ENCODE data around the gene LIM2.
"Not testable (repeated sequence)": the region's sequence is repeated elsewhere in the genome, so short reads cannot be mapped to it uniquely, and the experiment has no call there.

The LIM2 gene
- long read RNA-seq, donor 1 = 0 reads
- long read RNA-seq, donor 2 = 0 reads
- long read RNA-seq, donor 3 = 0 reads
- long read RNA-seq, donor 4, partial matches to known transcripts = 0 of 1 reads
- long read RNA-seq, donor 4, other reads (novel, unspliced or antisense) = 0 of 1 reads
- long read RNA-seq, donor 5 = 0 reads
- long read RNA-seq, donor 6 = 0 reads
- long read RNA-seq, donor 7 = 0 reads
- long read RNA-seq, donor 8, partial matches to known transcripts = 0 of 1 reads
- long read RNA-seq, donor 8, other reads (novel, unspliced or antisense) = 0 of 1 reads

DNA sequence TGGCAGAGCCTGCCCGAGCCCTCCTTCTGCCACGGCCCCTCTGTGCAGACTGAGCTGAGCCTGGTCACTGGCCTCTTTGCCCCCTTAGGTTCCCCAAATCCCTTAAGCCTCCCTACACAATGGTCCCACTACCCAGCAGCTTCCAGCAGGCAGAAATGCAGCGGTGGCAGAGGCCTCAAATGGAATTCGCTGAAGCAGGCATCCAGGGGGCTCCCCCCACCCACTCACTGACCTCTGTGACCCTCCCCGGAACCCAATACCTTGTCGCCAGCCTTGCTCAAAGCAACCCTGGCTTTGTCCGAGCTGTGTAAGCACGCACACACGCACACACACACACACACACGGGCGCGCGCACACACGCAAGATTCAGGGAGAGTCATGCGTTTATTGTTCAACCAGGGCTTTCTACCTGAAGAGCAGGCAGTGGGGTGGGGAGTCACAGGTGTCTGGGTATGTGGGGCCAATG lies at the start of gene LIM2:
Gene LIM2, minus strand, starts transcription at position 51 of the 466 bp plus-strand sequence. CDS start 531 bp downstream, outside the sequence.
- DNase-seq = no peak

- no peak for DNase-seq
Measured at GRCh38 chr19:51434456-51434855, 46.7 kb upstream of the LIM2 start.

DNA sequence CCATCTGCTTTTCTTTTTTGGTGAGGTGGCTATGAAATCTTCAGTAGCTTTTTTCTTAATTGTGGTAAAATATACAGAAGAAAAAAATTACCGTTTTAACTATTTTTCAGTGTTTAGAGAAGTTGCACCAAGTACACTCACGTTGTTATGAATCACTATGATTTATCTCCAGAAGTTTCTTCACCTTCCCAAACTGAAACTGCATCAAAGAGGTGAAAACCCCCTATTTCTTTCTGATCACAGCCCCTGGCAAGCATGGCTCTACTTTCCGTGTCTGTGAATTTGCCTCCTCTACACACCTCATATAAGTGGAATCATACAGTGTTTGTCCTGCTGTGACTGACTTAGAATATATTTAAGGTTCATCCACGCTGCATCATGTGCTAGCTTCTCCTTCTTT lies 45.3 kb upstream of the LIM2 start:
- DNase-seq = no peak

- no peak for DNase-seq
Measured at GRCh38 chr19:51431124-51431523, 43.4 kb upstream of the LIM2 start.

- DNase-seq = no peak
Measured at GRCh38 chr19:51430221-51430620, 42.4 kb upstream of the LIM2 start.

GRCh38 chr19:51427201-51427600 lies 39.4 kb upstream of the LIM2 start:
- no peak for DNase-seq

GRCh38 chr19:51422053-51422448 lies 34.3 kb upstream of the LIM2 start:
- DNase-seq = peak; percentile 58

GRCh38 chr19:51421229-51422052 lies 33.7 kb upstream of the LIM2 start:
- no peak for DNase-seq

GRCh38 chr19:51420511-51420910 lies 32.7 kb upstream of the LIM2 start:
- DNase-seq = not testable (repeated sequence)

GRCh38 chr19:51418707-51419106 lies 30.9 kb upstream of the LIM2 start:
- DNase-seq = no peak

GRCh38 chr19:51417810-51418157 lies 30.0 kb upstream of the LIM2 start:
- DNase-seq = no peak

DNA sequence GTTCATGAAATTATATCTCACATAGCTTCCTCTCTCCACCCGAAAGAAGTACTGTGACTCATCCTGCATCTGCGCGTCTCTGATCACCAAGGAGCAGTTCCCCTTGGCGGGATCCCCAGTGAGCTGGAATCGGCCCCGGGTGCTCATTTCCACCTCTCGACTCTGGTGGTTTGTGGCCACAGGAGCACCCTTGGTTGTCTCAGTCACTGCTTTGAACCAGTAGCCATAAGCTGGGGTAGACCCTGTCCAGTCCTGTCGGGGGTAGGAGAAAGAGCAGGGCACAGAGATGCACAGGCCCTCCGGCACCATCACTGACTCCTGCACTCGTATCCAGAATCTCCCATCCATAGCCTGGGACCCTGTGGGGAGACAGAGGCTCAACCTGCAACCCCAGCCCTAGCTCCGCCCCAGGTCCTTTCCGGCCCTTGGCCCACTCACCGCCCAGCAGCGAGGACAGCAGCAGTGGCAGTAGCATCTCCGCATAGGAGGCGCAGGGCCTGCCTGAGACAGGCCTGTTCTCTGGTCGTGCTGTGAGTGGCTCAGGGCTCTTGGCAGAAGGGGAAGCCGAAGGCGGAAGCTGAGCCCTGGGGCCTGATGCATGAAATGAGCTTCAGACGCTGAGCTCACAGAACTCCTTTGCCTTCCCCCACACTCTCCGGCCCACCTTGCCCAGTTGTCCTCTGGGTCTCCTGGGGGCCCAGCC lies 29.5 kb upstream of the LIM2 start, which contains the start of gene SIGLEC10:
Gene SIGLEC10, minus strand, starts transcription at position 536 of the 703 bp plus-strand sequence. Its CDS starts 61 bp downstream, at position 475.
- DNase-seq = no peak

DNA sequence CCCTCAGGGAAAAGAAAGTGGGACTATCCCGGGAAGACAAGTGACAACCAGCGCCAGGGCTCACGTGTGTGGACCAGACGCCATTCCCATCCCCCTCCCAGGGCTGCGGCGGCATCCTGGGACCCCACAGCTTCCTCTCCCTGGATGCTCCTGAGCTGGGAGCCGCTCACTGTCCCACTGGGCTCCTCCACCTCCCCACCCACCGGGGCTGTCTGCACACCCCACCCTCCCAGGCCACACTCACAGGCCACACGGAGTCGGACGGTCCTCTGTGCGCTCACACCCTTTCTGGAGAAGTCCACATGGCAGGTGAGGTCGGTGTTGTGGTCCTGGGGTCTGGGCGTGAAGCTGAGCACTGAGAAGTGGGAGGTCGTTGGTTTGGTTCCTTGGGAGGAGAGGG lies 28.6 kb upstream of the LIM2 start:
- not testable (repeated sequence) for DNase-seq

GRCh38 chr19:51415187-51415586 lies 27.4 kb upstream of the LIM2 start:
- DNase-seq = no peak

DNA sequence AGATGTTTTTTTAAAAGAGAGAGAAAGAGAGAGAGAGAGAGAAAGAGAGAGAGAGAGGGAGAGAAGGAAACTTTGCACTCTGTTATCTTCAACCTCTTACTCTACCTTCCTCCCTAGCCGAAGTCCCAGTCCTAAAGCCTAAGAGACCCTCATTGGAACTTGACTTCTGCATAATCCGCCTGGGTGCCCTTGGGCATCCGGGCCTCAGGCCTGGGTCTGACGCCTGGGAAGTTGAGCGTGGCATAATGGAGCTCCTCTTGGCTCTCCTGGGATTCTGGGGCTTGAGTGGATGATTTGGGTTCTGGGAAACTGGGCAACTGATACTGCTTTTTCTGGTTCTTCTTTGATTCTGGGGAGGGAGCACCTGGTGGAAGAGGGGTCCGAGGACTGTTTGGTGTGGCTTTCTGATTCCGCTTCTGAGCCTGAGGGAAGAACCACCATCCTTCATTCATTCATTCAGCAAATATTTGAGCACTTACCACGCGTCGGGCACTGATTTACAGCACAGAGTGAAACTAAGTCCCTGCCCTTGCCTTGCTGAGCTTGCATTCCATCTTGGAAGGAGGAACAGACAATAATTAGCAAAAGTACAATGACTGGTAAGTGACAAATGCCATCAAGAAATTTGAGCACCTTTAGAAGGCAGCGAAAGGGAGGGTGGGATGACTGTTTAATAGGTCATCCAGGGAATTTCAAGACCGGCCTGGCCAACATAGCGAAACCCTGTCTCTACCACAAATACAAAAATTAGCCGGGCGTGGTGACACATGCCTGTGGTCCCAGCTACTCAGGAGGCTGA lies 23.4 kb upstream of the LIM2 start:
- DNase-seq = no peak

DNA sequence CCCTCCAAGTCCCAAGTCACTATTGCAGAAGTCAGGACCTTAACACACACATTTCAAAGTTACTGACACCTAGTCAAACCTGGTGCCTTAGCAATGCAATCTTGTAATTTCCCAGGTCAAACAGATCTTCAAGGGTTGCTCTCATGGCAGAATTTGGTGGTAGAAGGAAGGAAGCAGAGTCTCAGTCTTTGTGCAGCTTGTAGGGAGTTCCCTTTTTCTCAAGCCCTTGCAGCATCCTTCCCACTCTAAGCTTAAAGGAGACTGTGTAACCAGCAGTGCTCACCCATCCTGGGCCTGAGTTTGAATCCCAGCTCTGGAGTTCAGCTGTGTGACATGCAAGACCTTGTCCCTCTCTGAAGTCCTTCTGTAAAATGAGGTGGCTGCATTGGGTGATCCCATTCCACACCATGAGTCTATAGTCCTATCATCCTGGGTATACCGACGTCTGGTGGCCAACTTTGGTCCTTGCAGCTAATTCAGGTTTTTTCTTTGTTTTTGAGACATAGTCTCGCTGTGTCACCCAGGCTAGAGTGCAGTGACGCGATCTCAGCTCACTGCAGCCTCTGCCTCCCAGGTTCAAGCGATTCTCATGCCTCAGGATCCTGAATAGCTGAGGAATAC lies 19.8 kb upstream of the LIM2 start:
- DNase-seq = no peak

GRCh38 chr19:51402117-51402516 lies 14.3 kb upstream of the LIM2 start:
- no peak for DNase-seq

DNA sequence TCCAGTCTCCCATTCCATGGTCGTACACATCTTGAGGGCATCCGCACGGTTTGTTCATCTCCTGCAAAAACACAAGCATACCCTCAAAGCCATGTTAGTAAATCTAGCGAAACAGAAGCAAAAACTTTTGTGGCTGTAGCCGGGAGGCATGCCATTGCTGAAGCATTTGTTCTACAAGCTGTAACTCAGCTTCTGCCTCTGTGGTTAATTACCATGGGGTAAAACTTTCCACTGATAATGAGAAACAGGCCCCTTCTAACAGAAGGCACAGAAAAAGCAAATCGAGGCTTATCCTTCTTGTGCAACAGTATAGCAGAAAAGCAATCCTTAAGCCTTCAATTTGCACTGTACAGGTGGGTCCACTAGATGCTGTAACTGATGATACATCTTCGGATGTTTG lies 12.2 kb upstream of the LIM2 start:
- not testable (repeated sequence) for DNase-seq

DNA sequence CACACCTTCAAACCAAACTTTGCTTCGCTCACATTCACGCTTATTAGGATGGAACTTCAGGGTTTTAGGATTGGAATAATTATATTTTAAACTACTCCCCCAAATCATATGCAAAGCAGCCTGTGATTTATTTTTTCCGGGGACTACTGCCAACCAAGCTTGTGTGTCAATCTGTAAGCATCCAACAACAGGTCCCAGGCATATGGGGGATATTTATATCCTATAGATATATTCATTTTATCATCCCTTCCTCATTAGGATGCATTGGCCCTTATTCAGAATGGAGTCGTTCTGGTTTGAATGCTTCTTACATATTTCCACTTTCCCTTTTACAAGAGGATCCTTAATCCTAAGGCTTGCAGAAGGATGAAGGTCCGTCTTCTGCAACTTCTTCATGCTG lies 11.5 kb upstream of the LIM2 start:
- DNase-seq = no peak

- no peak for DNase-seq
Measured at GRCh38 chr19:51398096-51398704, 10.4 kb upstream of the LIM2 start.

DNA sequence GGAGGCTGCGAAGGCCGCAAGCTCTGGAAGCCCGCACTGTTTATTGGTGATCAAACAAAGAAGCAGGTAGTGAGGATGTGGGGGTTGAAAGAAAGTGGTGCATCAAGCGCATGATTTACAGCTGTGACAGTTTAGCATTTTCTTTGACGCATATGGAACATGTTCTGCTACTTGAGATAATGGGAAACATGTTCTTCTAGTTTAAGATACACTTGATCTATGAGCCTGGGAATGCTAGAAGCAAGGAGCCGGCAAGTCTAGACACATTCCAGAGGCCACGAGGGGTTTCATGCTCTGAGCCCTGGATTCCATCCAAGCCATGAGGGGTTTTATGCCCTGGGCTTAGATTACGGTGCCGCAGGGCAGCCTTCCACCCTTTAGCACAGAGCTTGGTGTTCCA lies 9.7 kb upstream of the LIM2 start:
- not testable (repeated sequence) for DNase-seq
